ENCODE measurements around the gene BCORL1. TPM values are rescaled to one million over a fixed set of nuclear protein-coding genes. Genes with fewer than 3 reads are reported as not detected.

The BCORL1 gene
- total RNA-seq, 1 donor from 2014 or later = 40.9 TPM

DNA sequence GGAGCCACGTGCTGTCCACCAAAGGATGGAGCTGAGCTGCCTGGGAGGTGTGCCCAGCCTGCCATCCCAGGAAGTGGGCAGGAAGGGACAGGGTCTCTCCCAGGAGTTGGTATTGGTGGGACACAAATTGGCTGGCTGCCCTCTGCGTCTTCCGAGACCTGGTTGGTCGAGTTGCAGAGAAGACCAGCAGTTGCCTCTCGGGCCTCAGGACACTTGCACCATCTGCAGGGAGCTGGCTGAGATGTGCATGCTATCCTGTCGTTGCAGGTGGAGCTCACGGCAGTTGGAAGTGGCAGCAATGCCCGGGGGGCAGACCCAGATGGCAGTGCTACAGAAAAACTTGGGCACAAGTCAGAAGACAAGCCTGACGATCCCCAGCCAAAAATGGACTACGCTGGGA lies 30.2 kb downstream of the BCORL1 start:
- Mint-ChIP-seq H3K9me3 (ENCODE audit: low read depth) (peaks cover 3% of the 10 kb centered on the region), H3K4me1 (ENCODE audit: low read depth) (peaks cover 13% of the 10 kb centered on the region), H3K27me3 (no peaks in the 10 kb centered on the region), H3K4me3 (ENCODE audit: low read depth) (no peak overlapping the region), H3K36me3 (ENCODE audit: insufficient read depth) (peaks cover 12% of the 10 kb centered on the region), H3K27ac (no peak overlapping the region)
- TF ChIP-seq, protein P1, sequence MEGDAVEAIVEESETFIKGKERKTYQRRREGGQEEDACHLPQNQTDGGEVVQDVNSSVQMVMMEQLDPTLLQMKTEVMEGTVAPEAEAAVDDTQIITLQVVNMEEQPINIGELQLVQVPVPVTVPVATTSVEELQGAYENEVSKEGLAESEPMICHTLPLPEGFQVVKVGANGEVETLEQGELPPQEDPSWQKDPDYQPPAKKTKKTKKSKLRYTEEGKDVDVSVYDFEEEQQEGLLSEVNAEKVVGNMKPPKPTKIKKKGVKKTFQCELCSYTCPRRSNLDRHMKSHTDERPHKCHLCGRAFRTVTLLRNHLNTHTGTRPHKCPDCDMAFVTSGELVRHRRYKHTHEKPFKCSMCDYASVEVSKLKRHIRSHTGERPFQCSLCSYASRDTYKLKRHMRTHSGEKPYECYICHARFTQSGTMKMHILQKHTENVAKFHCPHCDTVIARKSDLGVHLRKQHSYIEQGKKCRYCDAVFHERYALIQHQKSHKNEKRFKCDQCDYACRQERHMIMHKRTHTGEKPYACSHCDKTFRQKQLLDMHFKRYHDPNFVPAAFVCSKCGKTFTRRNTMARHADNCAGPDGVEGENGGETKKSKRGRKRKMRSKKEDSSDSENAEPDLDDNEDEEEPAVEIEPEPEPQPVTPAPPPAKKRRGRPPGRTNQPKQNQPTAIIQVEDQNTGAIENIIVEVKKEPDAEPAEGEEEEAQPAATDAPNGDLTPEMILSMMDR (IDR thresholded peaks at IDR 0.05; ENCODE audit: unreplicated experiment) = no peak
- no peak for DNase-seq (ENCODE audit: low spot score, unreplicated experiment)

DNA sequence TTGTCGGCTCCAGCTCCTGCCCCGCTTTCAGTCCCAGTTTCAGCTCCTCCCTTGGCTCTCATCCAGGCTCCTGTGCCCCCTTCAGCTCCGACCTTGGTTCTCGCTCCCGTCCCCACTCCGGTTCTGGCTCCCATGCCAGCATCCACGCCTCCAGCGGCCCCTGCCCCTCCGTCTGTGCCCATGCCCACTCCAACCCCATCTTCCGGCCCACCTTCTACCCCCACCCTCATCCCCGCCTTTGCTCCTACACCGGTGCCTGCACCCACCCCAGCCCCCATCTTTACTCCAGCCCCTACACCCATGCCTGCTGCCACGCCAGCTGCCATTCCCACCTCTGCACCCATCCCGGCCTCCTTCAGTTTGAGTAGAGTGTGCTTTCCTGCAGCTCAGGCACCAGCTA lies 31.2 kb downstream of the BCORL1 start:
- DNase-seq (ENCODE audit: low spot score, unreplicated experiment) = no peak
- Mint-ChIP-seq H3K36me3 (ENCODE audit: insufficient read depth) (peaks cover 10% of the 10 kb centered on the region), H3K9me3 (ENCODE audit: low read depth) (peaks cover under 1% of the 10 kb centered on the region), H3K27ac (no peak overlapping the region), H3K4me3 (ENCODE audit: low read depth) (no peak overlapping the region), H3K27me3 (no peaks in the 10 kb centered on the region), H3K4me1 (ENCODE audit: low read depth) (peaks cover 12% of the 10 kb centered on the region)
- TF ChIP-seq, protein P1 (IDR thresholded peaks at IDR 0.05; ENCODE audit: unreplicated experiment) = no peak

DNA sequence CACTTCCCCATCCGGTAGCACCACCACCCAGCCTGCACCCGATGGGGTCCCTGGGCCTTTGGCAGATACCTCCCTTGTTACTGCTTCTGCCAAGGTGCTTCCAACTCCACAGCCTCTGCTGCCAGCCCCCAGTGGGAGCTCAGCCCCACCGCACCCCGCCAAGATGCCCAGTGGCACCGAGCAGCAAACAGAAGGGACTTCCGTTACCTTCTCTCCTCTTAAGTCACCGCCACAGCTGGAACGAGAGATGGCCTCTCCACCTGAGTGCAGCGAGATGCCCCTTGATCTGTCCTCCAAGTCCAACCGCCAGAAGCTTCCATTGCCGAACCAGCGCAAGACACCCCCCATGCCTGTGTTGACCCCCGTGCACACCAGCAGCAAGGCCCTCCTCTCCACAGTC lies 31.9 kb downstream of the BCORL1 start:
- H3K27me3 Mint-ChIP-seq = no peaks in the 10 kb centered on the region
- H3K4me3 Mint-ChIP-seq (ENCODE audit: low read depth) = no peak overlapping the region
- no peaks in the 10 kb centered on the region for H3K9me3 Mint-ChIP-seq (ENCODE audit: low read depth)
- no peak overlapping the region for H3K27ac Mint-ChIP-seq
- H3K36me3 Mint-ChIP-seq (ENCODE audit: insufficient read depth) = peaks cover 9% of the 10 kb centered on the region
- TF ChIP-seq, protein P1 (IDR thresholded peaks at IDR 0.05; ENCODE audit: unreplicated experiment) = no peak
- no peak for DNase-seq (ENCODE audit: low spot score, unreplicated experiment)
- peaks cover 6% of the 10 kb centered on the region for H3K4me1 Mint-ChIP-seq (ENCODE audit: low read depth)

DNA sequence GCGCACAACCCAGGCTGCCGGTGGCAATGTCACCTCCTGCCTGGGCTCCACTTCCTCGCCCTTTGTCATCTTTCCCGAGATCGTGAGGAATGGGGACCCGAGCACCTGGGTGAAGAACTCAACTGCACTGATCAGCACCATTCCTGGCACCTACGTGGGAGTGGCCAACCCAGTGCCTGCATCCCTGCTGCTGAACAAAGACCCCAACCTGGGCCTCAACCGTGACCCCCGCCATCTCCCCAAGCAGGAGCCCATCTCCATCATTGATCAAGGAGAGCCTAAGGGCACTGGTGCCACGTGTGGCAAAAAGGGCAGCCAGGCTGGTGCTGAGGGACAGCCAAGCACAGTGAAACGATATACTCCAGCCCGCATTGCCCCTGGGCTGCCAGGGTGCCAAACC lies 32.3 kb downstream of the BCORL1 start:
- DNase-seq (ENCODE audit: low spot score, unreplicated experiment) = no peak
- Mint-ChIP-seq H3K9me3 (ENCODE audit: low read depth) (no peaks in the 10 kb centered on the region), H3K27me3 (no peaks in the 10 kb centered on the region), H3K4me3 (ENCODE audit: low read depth) (no peak overlapping the region), H3K36me3 (ENCODE audit: insufficient read depth) (peaks cover 10% of the 10 kb centered on the region), H3K27ac (no peak overlapping the region), H3K4me1 (ENCODE audit: low read depth) (peaks cover 2% of the 10 kb centered on the region)
- TF ChIP-seq, protein P1 (IDR thresholded peaks at IDR 0.05; ENCODE audit: unreplicated experiment) = no peak

DNA sequence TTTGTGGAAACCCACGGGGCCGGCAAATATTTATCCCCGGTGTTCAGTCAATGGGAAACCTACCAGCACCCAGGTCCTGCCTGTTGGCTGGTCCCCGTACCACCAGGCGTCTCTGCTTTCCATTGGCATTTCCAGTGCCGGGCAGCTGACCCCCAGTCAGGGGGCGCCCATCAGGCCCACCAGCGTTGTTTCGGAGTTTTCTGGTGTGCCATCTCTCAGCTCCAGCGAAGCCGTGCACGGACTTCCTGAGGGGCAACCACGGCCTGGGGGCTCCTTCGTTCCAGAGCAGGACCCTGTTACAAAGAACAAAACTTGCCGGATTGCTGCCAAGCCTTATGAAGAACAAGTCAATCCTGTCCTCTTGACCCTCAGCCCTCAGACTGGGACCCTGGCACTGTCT lies 32.7 kb downstream of the BCORL1 start:
- TF ChIP-seq, protein P1 (IDR thresholded peaks at IDR 0.05; ENCODE audit: unreplicated experiment) = no peak
- Mint-ChIP-seq H3K27ac (no peak overlapping the region), H3K9me3 (ENCODE audit: low read depth) (no peaks in the 10 kb centered on the region), H3K27me3 (no peaks in the 10 kb centered on the region), H3K4me1 (ENCODE audit: low read depth) (no peaks in the 10 kb centered on the region), H3K36me3 (ENCODE audit: insufficient read depth) (peaks cover 11% of the 10 kb centered on the region), H3K4me3 (ENCODE audit: low read depth) (no peak overlapping the region)
- no peak for DNase-seq (ENCODE audit: low spot score, unreplicated experiment)
